Cardiac fibroblast (primary cell): Measurements from ENCODE around the gene PLXNA2.

Experiments used
- DNase-seq, 2 donors: peaks; one replicate each; pipeline versions ENCODE4 v3.0.0 to v3.0.0-alpha.2; 2010; ENCODE audit warnings: low read depth in 2 of 2
- H3K4me3 ChIP-seq, 2 donors: replicated peaks in 1 of 2; 1 replicate in 1 of 2; 2 replicates in 1 of 2; pipeline ENCODE4 v1.5.1; 2011; ENCODE audit warnings: low read depth in 2 of 2, low read length in 2 of 2, mild to moderate bottlenecking in 2 of 2, moderate library complexity in 1 of 2
- TF ChIP-seq, protein P1 (sequence below): IDR thresholded peaks from one replicate; pipeline ENCODE4 v1.5.1; 2011; ENCODE audit warnings: low read depth, mild to moderate bottlenecking, low read length, inconsistent platforms

Gene PLXNA2

DNA sequence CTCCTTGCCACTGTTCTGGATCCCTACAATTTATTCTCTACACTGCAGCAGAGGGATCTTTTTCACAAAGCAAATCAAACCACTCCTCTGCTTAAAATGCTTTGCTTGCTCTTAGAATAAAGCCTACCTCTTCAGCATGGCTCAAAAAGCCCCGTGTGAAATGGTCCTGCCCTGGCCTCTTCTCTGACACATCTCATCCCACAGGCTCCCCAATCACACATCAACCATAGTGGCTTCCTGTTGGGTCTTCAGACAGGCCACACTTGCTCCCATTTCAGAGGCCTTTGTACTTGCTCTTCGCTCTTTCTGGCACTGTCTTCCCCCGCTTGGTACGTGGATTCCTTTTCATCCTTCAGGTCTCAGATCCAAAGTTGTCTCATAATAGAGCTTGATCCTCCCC lies 44.3 kb upstream of the PLXNA2 start:
- no peak for DNase-seq
- TF ChIP-seq, protein P1, sequence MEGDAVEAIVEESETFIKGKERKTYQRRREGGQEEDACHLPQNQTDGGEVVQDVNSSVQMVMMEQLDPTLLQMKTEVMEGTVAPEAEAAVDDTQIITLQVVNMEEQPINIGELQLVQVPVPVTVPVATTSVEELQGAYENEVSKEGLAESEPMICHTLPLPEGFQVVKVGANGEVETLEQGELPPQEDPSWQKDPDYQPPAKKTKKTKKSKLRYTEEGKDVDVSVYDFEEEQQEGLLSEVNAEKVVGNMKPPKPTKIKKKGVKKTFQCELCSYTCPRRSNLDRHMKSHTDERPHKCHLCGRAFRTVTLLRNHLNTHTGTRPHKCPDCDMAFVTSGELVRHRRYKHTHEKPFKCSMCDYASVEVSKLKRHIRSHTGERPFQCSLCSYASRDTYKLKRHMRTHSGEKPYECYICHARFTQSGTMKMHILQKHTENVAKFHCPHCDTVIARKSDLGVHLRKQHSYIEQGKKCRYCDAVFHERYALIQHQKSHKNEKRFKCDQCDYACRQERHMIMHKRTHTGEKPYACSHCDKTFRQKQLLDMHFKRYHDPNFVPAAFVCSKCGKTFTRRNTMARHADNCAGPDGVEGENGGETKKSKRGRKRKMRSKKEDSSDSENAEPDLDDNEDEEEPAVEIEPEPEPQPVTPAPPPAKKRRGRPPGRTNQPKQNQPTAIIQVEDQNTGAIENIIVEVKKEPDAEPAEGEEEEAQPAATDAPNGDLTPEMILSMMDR: no peak
- H3K4me3 ChIP-seq: no peak overlapping the region

DNA sequence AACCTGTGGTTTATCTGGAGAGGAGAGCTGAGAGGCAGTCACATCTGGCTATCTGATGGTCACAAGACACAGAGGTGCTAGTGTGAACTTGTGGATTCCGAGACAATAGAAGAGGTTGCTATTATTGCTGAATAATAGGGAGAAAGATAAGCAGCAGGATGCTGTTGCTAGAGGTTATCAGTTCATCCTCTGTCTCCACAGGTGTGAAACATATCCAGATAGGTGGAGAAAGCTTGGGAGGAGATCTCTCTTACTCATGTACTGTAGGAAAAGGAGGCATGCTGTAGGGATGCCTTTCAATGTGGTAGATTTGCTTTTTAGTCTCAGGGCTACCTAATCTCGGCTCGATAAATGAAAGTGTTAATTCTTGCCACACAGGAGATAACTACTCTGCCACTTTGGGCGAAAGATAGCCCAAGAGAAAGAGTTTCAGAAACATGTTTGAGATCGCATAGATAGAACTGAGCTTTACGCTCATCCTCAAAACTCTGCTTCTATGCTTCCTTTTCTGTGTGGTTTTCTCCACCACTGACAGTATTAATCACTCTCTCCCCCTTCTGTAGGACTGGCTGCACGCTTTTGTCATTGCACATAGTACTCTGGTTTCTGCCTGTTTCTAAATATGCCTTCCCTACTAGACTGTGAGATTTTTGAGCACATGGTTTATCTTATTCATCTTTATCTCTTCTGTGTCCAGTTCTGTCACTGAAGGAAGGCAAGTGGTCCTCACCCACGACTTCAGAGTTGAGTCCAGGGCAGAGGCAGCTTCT lies 36.7 kb upstream of the PLXNA2 start:
- TF ChIP-seq, protein P1: no peak
- DNase-seq: no peak
- no peak overlapping the region for H3K4me3 ChIP-seq

DNA sequence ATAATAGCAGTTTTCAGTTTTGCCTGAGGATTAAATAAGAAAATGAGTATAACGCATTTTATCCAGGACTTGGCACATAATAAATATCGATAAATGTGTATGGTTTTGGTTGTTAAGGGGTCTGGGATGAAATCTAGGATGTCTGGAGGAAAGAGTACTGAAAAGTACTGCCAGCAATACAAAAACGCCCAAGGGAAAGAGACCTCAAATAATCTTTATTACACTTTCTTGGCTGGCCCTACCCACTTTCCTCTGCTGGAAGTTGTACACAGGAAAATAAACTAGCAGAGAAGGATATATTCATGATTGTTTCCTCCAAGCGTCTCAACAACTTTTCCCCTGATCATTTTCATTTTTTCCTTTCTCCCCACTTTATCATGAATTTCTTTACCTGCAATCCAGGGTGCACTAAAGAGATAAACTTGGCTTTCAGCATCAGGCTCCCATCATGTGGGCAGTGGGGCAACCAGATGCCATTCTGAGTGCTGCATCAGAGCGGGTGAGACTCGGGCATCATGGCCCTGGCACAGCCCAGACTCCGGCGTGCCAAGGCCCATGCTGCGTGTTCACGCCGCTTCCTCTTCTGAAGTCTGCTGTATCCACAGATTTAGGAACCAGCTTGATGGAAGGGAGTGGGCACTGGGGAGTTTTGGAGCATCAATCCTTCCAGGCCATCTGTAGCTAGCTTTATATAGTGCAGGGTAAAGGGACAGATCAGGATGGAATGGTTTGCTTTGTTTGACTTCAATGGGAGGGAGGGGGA lies 35.8 kb upstream of the PLXNA2 start:
- DNase-seq: no peak
- H3K4me3 ChIP-seq: no peak overlapping the region
- TF ChIP-seq, protein P1: no peak

DNA sequence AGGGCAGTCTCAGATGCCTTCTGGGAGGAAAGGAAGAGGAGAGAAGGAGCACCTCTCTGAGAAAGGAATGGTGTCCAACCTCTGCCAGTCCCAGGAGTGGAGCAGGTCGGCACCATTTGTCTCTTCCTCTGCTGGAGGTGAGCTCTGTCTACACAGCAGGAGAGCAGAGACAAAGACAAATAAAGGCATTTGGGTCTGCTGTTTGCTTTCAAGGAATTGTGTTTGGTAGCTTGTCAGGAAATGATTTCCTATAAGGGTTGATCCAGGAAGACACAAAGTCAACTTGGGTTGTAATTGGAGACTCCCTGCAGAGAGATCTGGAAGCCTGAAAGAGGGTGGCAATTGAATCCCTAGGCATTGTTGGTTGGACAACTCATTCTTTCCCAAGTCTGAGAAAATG lies 34.5 kb upstream of the PLXNA2 start:
- no peak for DNase-seq
- no peak overlapping the region for H3K4me3 ChIP-seq
- TF ChIP-seq, protein P1: no peak

DNA sequence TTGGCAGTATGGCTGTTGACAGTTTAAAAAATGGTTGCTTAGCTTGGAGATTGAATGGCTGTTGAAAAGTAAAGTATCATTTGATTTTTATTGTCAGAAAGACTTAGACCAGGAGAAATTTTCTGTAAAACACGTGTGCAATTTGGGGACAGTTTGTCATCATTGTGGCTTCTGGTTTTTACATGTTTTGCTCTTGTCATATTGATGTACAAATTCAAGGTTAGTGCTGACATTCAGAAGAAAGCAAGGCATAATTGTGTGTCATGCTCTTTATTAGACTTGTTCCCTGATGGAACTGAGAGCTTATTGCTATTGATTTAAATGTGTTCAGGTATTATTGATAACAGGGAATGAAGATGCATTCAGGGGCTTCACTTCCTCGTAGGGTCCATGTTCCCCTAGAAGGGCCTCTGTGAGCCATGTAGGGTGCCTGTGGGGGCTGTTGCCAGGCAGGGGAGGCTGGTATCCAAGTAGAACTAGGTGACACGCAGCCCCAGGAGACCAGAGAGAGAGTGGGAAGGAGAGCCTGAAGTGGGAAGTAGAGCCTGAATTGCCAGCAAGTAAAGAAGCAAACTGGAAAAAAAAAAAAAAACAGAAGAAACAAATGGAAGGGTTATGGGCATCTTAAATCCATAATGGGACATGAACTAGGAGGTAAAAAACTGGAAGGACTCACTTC lies 32.7 kb upstream of the PLXNA2 start:
- TF ChIP-seq, protein P1: no peak

DNA sequence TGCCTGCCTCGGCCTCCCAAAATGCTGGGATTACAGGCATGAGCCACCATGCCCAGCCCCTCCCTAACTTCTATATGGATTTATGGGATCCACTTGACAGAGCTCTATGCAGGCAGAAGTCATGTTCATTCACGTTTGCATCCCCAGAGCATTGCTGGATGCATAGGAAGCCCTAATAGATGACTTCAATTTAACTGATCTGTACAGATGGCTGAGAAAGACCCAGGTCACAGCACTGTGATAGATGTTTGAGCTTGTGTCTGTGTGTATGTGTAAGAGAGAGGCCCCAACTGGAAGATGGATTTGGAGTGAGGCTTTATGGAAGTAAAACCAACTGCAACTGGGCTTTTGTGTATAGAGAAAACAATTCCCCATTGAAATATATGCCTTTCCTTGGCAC lies 30.9 kb upstream of the PLXNA2 start:
- no peak for DNase-seq
- TF ChIP-seq, protein P1: no peak
- no peak overlapping the region for H3K4me3 ChIP-seq

More for the DNA sequence above, 32.7 kb upstream of the PLXNA2 start:
- DNase-seq: no peak
- no peak overlapping the region for H3K4me3 ChIP-seq
